ENCODE results near the gene PLK5. TPM values are rescaled to one million over a fixed set of nuclear protein-coding genes. Genes with fewer than 3 reads are reported as not detected.

PLK5 gene
- total and polyA plus RNA-seq, 2 donors (not counting 1 experiment from before 2014, with no cell fraction given) = not detected

GRCh38 chr19:1569997-1570396 lies 46.1 kb downstream of the PLK5 start:
- Histone ChIP-seq H4K20me1 (ENCODE audit: control insufficient read depth, insufficient read depth, low read length, poor library complexity, severe bottlenecking) (peaks cover 5% of the 10 kb centered on the region), H3K4me1 (ENCODE audit: control insufficient read depth in 2 of 2, insufficient read depth in 2 of 2, low read length in 2 of 2) (peaks cover 11 to 13% of the 10 kb centered on the region in 2 donors), H3K9me3 (ENCODE audit: control extremely low read depth in 1 of 3, control insufficient read depth in 2 of 3, insufficient read depth in 1 of 3, low read length in 2 of 3) (no peaks in the 10 kb centered on the region), H3K27ac (ENCODE audit: low read length in 2 of 2) (no peak overlapping the region), H2AFZ (ENCODE audit: insufficient read depth, low read depth, low read length, poor library complexity, severe bottlenecking) (no peak overlapping the region), H3K9ac (ENCODE audit: low read length) (no peak overlapping the region), H3K4me2 (replicated peaks; ENCODE audit: low read depth, low read length, poor library complexity, severe bottlenecking) (no peak overlapping the region), H3K79me2 (ENCODE audit: control insufficient read depth, insufficient read depth, low read length) (peaks cover 3% of the 10 kb centered on the region), H3K36me3 (replicated peaks in 1 of 2; ENCODE audit: control extremely low read depth in 1 of 2, control insufficient read depth in 1 of 2, extremely low read depth in 1 of 2, insufficient read depth in 2 of 2, low read length in 1 of 2) (no peaks in the 10 kb centered on the region), H3K27me3 (replicated peaks in 1 of 4; ENCODE audit: control extremely low read depth in 1 of 4, control insufficient read depth in 3 of 4, insufficient read depth in 4 of 4, low read length in 3 of 4) (peaks cover 0 to 18% (median 0%) of the 10 kb centered on the region in 4 experiments), H3K4me3 (ENCODE audit: control extremely low read depth in 1 of 5, extremely low read depth in 1 of 5, insufficient read depth in 1 of 5, low read depth in 2 of 5, low read length in 4 of 5) (no peak overlapping the region)
- intact Hi-C loops (cut with micrococcal nuclease) = no loop called here
- H3K27ac Mint-ChIP-seq = peak overlapping the region; percentile 65
- H3K9me3 Mint-ChIP-seq (ENCODE audit: insufficient read depth) = no peaks in the 10 kb centered on the region
- POLR2A ChIA-PET = no interaction called here
- H3K27me3 Mint-ChIP-seq = peaks cover 3% of the 10 kb centered on the region
- TF ChIP-seq CTCF (IDR thresholded peaks at IDR 0.05) = peak; percentile 48
- no peak for TF ChIP-seq EZH2 (IDR thresholded peaks at IDR 0.05; ENCODE audit: borderline replicate concordance, insufficient read depth, low read depth, low read length, poor library complexity, severe bottlenecking)
- ATAC-seq (ENCODE audit: low read depth) (no peak), DNase-seq (no peak)
- peak overlapping the region; percentile 53 for H3K4me3 Mint-ChIP-seq
- peaks cover 2% of the 10 kb centered on the region for H3K4me1 Mint-ChIP-seq
- CTCF ChIA-PET = interaction anchor here (1.0 kb wide), 1 partner anchor 24 kb away, joined by 4 read pairs; no protein-coding TSS in a partner anchor
- WGBS (ENCODE audit: insufficient coverage) = 0% methylated on average over 1 of the region's 4 CpGs

- Mint-ChIP-seq H3K4me1 (peaks cover 2% of the 10 kb centered on the region), H3K27ac (no peak overlapping the region)
Observed at GRCh38 chr19:1570836-1571235, 47.0 kb downstream of the PLK5 start.

More at GRCh38 chr19:1570836-1571235, 47.0 kb downstream of the PLK5 start:
- Histone ChIP-seq H2AFZ (ENCODE audit: insufficient read depth, low read depth, low read length, poor library complexity, severe bottlenecking) (no peak overlapping the region), H3K36me3 (replicated peaks in 1 of 2; ENCODE audit: control extremely low read depth in 1 of 2, control insufficient read depth in 1 of 2, extremely low read depth in 1 of 2, insufficient read depth in 2 of 2, low read length in 1 of 2) (no peaks in the 10 kb centered on the region), H3K27me3 (replicated peaks in 1 of 4; ENCODE audit: control extremely low read depth in 1 of 4, control insufficient read depth in 3 of 4, insufficient read depth in 4 of 4, low read length in 3 of 4) (peaks cover 0 to 16% (median 0%) of the 10 kb centered on the region in 4 experiments), H3K4me1 (ENCODE audit: control insufficient read depth in 2 of 2, insufficient read depth in 2 of 2, low read length in 2 of 2) (peaks cover 11 to 13% of the 10 kb centered on the region in 2 donors), H3K9ac (ENCODE audit: low read length) (no peak overlapping the region), H3K79me2 (ENCODE audit: control insufficient read depth, insufficient read depth, low read length) (peaks cover 3% of the 10 kb centered on the region), H3K9me3 (ENCODE audit: control extremely low read depth in 1 of 3, control insufficient read depth in 2 of 3, insufficient read depth in 1 of 3, low read length in 2 of 3) (no peaks in the 10 kb centered on the region), H3K4me2 (replicated peaks; ENCODE audit: low read depth, low read length, poor library complexity, severe bottlenecking) (no peak overlapping the region), H3K4me3 (ENCODE audit: control extremely low read depth in 1 of 5, extremely low read depth in 1 of 5, insufficient read depth in 1 of 5, low read depth in 2 of 5, low read length in 4 of 5) (no peak overlapping the region), H3K27ac (ENCODE audit: low read length in 2 of 2) (no peak overlapping the region), H4K20me1 (ENCODE audit: control insufficient read depth, insufficient read depth, low read length, poor library complexity, severe bottlenecking) (peaks cover 5% of the 10 kb centered on the region)
- TF ChIP-seq EZH2 (IDR thresholded peaks at IDR 0.05; ENCODE audit: borderline replicate concordance, insufficient read depth, low read depth, low read length, poor library complexity, severe bottlenecking) = no peak
- TF ChIP-seq CTCF (IDR thresholded peaks at IDR 0.05) = no peak
- CTCF ChIA-PET = interaction anchor here (1.0 kb wide), 1 partner anchor 24 kb away, joined by 4 read pairs; no protein-coding TSS in a partner anchor
- DNase-seq (no peak), ATAC-seq (ENCODE audit: low read depth) (no peak)
- intact Hi-C loops (cut with micrococcal nuclease) = no loop called here
- WGBS (ENCODE audit: insufficient coverage) = 97% methylated on average over 8 of the region's 13 CpGs
- Mint-ChIP-seq H3K9me3 (ENCODE audit: insufficient read depth) (no peaks in the 10 kb centered on the region), H3K4me3 (no peak overlapping the region), H3K27me3 (peaks cover 3% of the 10 kb centered on the region)
- POLR2A ChIA-PET = no interaction called here
